Stimulated activated naive CD8-positive, alpha-beta T cell treated with anti-CD3 and anti-CD28 coated beads, Interleukin-15, Interleukin-2, amounts not matched to agents 100 U/mL and 50 U/mL, for 24 hours (primary cell): Measurements from ENCODE around the gene REPIN1.

Source experiments
- ATAC-seq: fragments of 150-1000 bp; cut with Tn5 transposase; one replicate; pipeline ENCODE4 v1.10.0; 2021
- DNase-seq: peaks from one replicate; pipeline ENCODE4 v3.0.0; 2021

REPIN1 gene

GRCh38 chr7:150407588-150408392 is 39.2 kb downstream of the REPIN1 start:
- ATAC-seq = no peak
- no peak for DNase-seq

- peak; percentile 12 for ATAC-seq
- peak; percentile 38 for DNase-seq
Observed at GRCh38 chr7:150408393-150409299, 40.0 kb downstream of the REPIN1 start.

GRCh38 chr7:150409300-150410030 is 40.8 kb downstream of the REPIN1 start:
- DNase-seq = no peak
- no peak for ATAC-seq

GRCh38 chr7:150410131-150410530 is 41.5 kb downstream of the REPIN1 start:
- ATAC-seq (no peak), DNase-seq (no peak)

- DNase-seq = no peak
- no peak for ATAC-seq
Observed at GRCh38 chr7:150410680-150411346, 42.2 kb downstream of the REPIN1 start.

GRCh38 chr7:150411606-150412005 is 43.0 kb downstream of the REPIN1 start:
- no peak for ATAC-seq
- DNase-seq = no peak

GRCh38 chr7:150412016-150412415 is 43.4 kb downstream of the REPIN1 start:
- ATAC-seq = no peak
- DNase-seq = no peak

GRCh38 chr7:150412518-150413488 is 44.2 kb downstream of the REPIN1 start:
- ATAC-seq (no peak), DNase-seq (no peak)

GRCh38 chr7:150413640-150414081 is 45.0 kb downstream of the REPIN1 start:
- no peak for DNase-seq
- no peak for ATAC-seq

GRCh38 chr7:150415161-150416153 is 46.8 kb downstream of the REPIN1 start:
- DNase-seq = no peak

GRCh38 chr7:150417239-150417638 is 48.6 kb downstream of the REPIN1 start:
- ATAC-seq = no peak
- DNase-seq = no peak

More at GRCh38 chr7:150415161-150416153, 46.8 kb downstream of the REPIN1 start:
- no peak for ATAC-seq

- no peak for ATAC-seq
- DNase-seq = no peak
Observed at GRCh38 chr7:150417863-150418262, 49.2 kb downstream of the REPIN1 start.

GRCh38 chr7:150420242-150420641 is 51.6 kb downstream of the REPIN1 start:
- DNase-seq (no peak), ATAC-seq (no peak)

GRCh38 chr7:150420987-150421674 is 52.5 kb downstream of the REPIN1 start:
- DNase-seq (peak; percentile 88), ATAC-seq (peak; percentile 94)

- no peak for ATAC-seq
- no peak for DNase-seq
Observed at GRCh38 chr7:150421831-150422230, 53.2 kb downstream of the REPIN1 start.
